ENCODE results near the gene LAMA2.

- TF ChIP-seq CTCF (conservative IDR thresholded peaks at IDR 0.05 in 1 of 2, IDR thresholded peaks at IDR 0.05 in 1 of 2; ENCODE audit: extremely low read depth in 1 of 2, insufficient read depth in 1 of 2, low read depth in 1 of 2, low read length in 2 of 2) (no peak), EZH2 (IDR thresholded peaks at IDR 0.05; ENCODE audit: borderline replicate concordance, low read length) (no peak)
These were observed 280.6 kb downstream of the LAMA2 start for GRCh38 chr6:129163551-129163950.
